ENCODE data around the gene CYP27B1.

Gene CYP27B1

DNA sequence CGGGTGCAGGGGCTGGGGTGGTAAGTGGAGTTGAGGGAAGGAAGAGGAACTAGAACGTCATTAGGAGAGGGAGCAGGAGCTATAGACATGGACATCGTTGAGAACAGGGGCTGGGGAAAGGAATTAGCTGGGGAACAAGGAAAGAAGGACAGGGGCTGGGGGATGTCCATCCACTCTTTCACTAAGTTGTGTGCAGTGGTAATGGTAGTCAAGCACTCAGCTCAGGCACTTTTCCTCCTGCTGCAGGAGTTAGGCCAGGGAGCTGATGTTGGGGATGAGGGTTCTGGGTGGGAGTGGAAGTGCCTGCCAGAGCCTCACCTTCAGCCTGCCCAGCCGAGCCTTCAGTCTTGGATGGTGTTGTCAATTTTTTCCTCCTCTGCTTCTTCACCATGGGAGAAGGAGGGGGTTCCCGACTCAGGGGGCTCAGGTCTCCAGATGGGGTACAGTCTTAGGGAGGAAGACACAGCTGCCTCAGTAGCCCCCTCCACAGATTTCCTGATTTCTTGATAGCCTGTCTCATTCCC is 37.5 kb downstream of the CYP27B1 start:
- Histone ChIP-seq H3F3A (ENCODE audit: insufficient read depth, low read length) (peaks cover 3% of the 10 kb centered on the region; the same call in 1 of the 2 replicates), H3K36me3 (ENCODE audit: insufficient read depth, low read length) (peaks cover 52% of the 10 kb centered on the region), H3K27me3 (ENCODE audit: insufficient read depth, low read length) (no peaks in the 10 kb centered on the region), H3K27ac (ENCODE audit: low read depth, low read length, poor library complexity, severe bottlenecking) (no peak overlapping the region), H3K4me3 (ENCODE audit: low read depth, low read length, poor library complexity, severe bottlenecking) (no peak overlapping the region), H3K79me2 (ENCODE audit: insufficient read depth, low read length) (no peaks in the 10 kb centered on the region), H3K9me2 (ENCODE audit: low read depth, low read length) (no peaks in the 10 kb centered on the region), H3K4me1 (ENCODE audit: insufficient read depth, low read length, severe bottlenecking) (peaks cover 4% of the 10 kb centered on the region), H3K4me2 (ENCODE audit: low read length) (no peak overlapping the region), H2AFZ (ENCODE audit: low read length) (no peak overlapping the region), H3K9ac (ENCODE audit: low read length) (no peak overlapping the region), H3K9me3 (ENCODE audit: low read length) (no peaks in the 10 kb centered on the region), H4K20me1 (ENCODE audit: insufficient read depth, low read length) (no peaks in the 10 kb centered on the region)
- TF ChIP-seq, protein P1, sequence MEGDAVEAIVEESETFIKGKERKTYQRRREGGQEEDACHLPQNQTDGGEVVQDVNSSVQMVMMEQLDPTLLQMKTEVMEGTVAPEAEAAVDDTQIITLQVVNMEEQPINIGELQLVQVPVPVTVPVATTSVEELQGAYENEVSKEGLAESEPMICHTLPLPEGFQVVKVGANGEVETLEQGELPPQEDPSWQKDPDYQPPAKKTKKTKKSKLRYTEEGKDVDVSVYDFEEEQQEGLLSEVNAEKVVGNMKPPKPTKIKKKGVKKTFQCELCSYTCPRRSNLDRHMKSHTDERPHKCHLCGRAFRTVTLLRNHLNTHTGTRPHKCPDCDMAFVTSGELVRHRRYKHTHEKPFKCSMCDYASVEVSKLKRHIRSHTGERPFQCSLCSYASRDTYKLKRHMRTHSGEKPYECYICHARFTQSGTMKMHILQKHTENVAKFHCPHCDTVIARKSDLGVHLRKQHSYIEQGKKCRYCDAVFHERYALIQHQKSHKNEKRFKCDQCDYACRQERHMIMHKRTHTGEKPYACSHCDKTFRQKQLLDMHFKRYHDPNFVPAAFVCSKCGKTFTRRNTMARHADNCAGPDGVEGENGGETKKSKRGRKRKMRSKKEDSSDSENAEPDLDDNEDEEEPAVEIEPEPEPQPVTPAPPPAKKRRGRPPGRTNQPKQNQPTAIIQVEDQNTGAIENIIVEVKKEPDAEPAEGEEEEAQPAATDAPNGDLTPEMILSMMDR (IDR thresholded peaks at IDR 0.05; ENCODE audit: low read length), result no peak
- no peak for TF ChIP-seq EZH2 (IDR thresholded peaks at IDR 0.05; ENCODE audit: borderline replicate concordance, low read length)

DNA sequence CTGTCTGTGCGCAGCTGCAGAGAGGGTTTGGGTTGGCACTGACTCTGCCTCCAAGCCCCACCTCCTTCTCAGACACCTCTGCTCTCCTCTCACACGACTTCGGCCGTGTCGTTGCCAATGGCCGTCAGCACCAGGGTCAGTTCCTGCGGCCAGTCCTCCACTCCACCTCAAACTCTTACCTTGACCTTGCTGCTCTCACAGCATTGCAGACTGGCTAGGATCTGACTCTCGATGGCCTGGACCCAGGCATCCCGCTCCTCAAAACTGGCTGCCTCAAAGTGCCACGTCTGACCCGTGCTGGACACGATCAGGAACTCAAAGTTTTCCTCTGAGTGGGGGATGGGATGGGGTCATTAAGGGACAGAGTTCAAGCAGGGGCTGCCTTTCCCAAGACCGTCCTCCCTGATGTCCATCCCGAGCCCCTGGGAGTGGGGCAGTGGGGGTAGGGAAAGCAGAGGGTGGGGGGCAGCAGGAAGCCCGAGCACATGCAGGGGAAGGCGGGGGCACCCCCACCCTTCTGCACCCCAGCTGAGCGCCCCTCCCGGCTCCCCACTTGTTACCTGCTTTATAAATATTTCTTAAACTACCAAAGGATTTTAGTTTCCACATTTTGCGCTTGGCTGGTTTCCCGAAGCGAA is 39.0 kb downstream of the CYP27B1 start:
- no peaks in the 10 kb centered on the region for H3K27me3 ChIP-seq (ENCODE audit: insufficient read depth, low read length)
- TF ChIP-seq, protein P1 (IDR thresholded peaks at IDR 0.05; ENCODE audit: low read length), result no peak
- no peak for TF ChIP-seq EZH2 (IDR thresholded peaks at IDR 0.05; ENCODE audit: borderline replicate concordance, low read length)
- H3K9ac ChIP-seq (ENCODE audit: low read length), result no peak overlapping the region
- H3K9me2 ChIP-seq (ENCODE audit: low read depth, low read length), result no peaks in the 10 kb centered on the region
- H3K4me1 ChIP-seq (ENCODE audit: insufficient read depth, low read length, severe bottlenecking), result peaks cover 4% of the 10 kb centered on the region
- peaks cover 3% of the 10 kb centered on the region for H3F3A ChIP-seq (ENCODE audit: insufficient read depth, low read length)
- H3K4me2 ChIP-seq (ENCODE audit: low read length), result no peak overlapping the region
- no peak overlapping the region for H3K4me3 ChIP-seq (ENCODE audit: low read depth, low read length, poor library complexity, severe bottlenecking)
- no peaks in the 10 kb centered on the region for H3K79me2 ChIP-seq (ENCODE audit: insufficient read depth, low read length)
- H3K36me3 ChIP-seq (ENCODE audit: insufficient read depth, low read length), result peaks cover 49% of the 10 kb centered on the region
- no peak overlapping the region for H3K27ac ChIP-seq (ENCODE audit: low read depth, low read length, poor library complexity, severe bottlenecking)
- H3K9me3 ChIP-seq (ENCODE audit: low read length), result no peaks in the 10 kb centered on the region
- no peaks in the 10 kb centered on the region for H4K20me1 ChIP-seq (ENCODE audit: insufficient read depth, low read length)
- no peak overlapping the region for H2AFZ ChIP-seq (ENCODE audit: low read length)

DNA sequence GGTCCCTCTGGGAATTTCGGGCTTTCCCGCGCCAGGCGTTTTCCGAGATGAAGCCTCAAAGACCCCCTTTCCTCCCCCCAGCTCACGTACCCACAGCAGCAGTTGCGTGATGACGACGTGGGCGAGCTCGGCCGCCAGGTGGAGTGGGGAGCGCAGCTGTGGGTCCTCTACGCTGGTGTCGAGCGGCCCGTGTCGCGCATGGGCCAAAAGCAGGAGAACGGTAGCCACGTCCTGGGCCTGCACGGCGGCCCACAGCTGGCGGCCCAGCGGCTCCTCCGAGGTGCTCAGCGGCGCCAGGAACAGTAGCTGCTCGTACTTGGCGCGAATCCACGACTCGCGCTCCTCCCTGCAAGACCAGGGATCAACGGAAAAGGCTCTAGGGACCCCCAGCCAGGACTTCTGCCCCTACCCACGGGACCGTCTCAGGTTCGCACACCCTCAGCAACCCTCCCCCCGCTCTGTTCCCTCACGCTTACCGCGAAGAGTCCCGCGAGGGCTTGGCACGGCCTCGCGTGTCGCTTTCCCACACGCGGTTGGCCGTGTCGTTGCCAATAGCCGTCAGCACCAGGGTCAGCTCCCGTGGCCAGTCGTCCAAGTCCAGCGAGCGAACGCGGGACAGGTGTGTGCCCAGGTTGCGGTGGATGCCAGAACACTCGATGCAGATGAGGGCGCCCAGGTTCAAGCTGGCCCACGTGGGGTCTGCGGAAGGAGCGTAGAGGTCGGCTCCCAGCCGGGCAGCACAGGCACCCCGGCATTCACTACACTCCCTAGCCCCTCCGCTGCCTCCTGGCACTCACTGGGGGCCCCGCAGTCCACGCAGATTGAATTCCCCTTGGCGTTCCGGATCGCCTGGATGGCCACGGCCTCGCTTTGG is 39.8 kb downstream of the CYP27B1 start:
- H3K27me3 ChIP-seq (ENCODE audit: insufficient read depth, low read length), result no peaks in the 10 kb centered on the region
- peaks cover 4% of the 10 kb centered on the region for H3K4me1 ChIP-seq (ENCODE audit: insufficient read depth, low read length, severe bottlenecking)
- peaks cover 47% of the 10 kb centered on the region for H3K36me3 ChIP-seq (ENCODE audit: insufficient read depth, low read length)
- H3K9ac ChIP-seq (ENCODE audit: low read length), result no peak overlapping the region
- TF ChIP-seq, protein P1 (IDR thresholded peaks at IDR 0.05; ENCODE audit: low read length), result no peak
- TF ChIP-seq EZH2 (IDR thresholded peaks at IDR 0.05; ENCODE audit: borderline replicate concordance, low read length), result no peak
- H3F3A ChIP-seq (ENCODE audit: insufficient read depth, low read length), result peaks cover 3% of the 10 kb centered on the region
- no peak overlapping the region for H2AFZ ChIP-seq (ENCODE audit: low read length)
- no peak overlapping the region for H3K4me3 ChIP-seq (ENCODE audit: low read depth, low read length, poor library complexity, severe bottlenecking)
- H3K4me2 ChIP-seq (ENCODE audit: low read length), result no peak overlapping the region
- no peaks in the 10 kb centered on the region for H3K9me3 ChIP-seq (ENCODE audit: low read length)
- no peaks in the 10 kb centered on the region for H3K9me2 ChIP-seq (ENCODE audit: low read depth, low read length)
- H4K20me1 ChIP-seq (ENCODE audit: insufficient read depth, low read length), result no peaks in the 10 kb centered on the region
- H3K27ac ChIP-seq (ENCODE audit: low read depth, low read length, poor library complexity, severe bottlenecking), result no peak overlapping the region
- no peaks in the 10 kb centered on the region for H3K79me2 ChIP-seq (ENCODE audit: insufficient read depth, low read length)

Measured in OCI-LY1 (cell line).